Lower leg skin (tissue), 4 donors: ENCODE data around the gene GRB10. TPM values are rescaled to one million over a fixed set of nuclear protein-coding genes. Genes with fewer than 3 reads are reported as not detected.

Source experiments
- DNase-seq, 2 donors: peaks; one replicate each; pipeline ENCODE4 v3.0.0-alpha.2; 2019; ENCODE audit warnings: low spot score in 2 of 2
- H3K4me3 ChIP-seq: fragments of 200-600 bp; sonication (generic); 2 replicates; pipeline ENCODE4 v1.5.1; 2017; ENCODE audit warnings: mild to moderate bottlenecking, low read depth; ENCODE audit not compliant: poor library complexity, severe bottlenecking
- CTCF ChIP-seq, 3 donors: fragments of 450-650 bp; IDR thresholded peaks; one replicate each; pipeline ENCODE4 v1.5.1; 2016; ENCODE audit warnings: antibody characterized with exemption in 3 of 3, mild to moderate bottlenecking in 3 of 3, moderate library complexity in 2 of 3
- POLR2A ChIP-seq, 2 donors: fragments of 450-650 bp; IDR thresholded peaks; one replicate each; pipeline ENCODE4 v1.6.1; 2016 to 2017; ENCODE audit warnings: antibody characterized with exemption in 2 of 2, mild to moderate bottlenecking in 1 of 2, moderate library complexity in 1 of 2
- WGBS, 2 donors: methylation state at CpG; one replicate each; pipeline ENCODE4 v1.1.5; 2018; 5-methylcytosine and 5-hydroxymethylcytosine counted together
- intact Hi-C: fragments of 100-400 bp; cut with DNase I; formaldehyde crosslinking; loops from one replicate; pipeline ENCODE4 v1.15.0; 2023; ENCODE audit warnings: low total_unique reads
- total RNA-seq, 4 donors: library from RNA; depleted of rRNA; stranded (reverse); fragments of >200 nt; gene quantifications; one replicate each; pipeline ENCODE4 v1.1.0, GENCODE V29; 2016

The GRB10 gene
- total RNA-seq, 4 donors from 2014 or later: 6.6 to 25.7 (median 15.2) TPM

GRCh38 chr7:50787825-50788224 lies 5.1 kb upstream of the GRB10 start:
- TF ChIP-seq POLR2A (IDR thresholded peaks at IDR 0.05) (no peak), CTCF (IDR thresholded peaks at IDR 0.05) (no peak)
- intact Hi-C loops: no loop called here
- WGBS, 2 donors: 72 to 77% methylated on average over 4 of the region's 4 CpGs
- no peak overlapping the region for H3K4me3 ChIP-seq
- no peak for DNase-seq

GRCh38 chr7:50785346-50785745 lies 2.6 kb upstream of the GRB10 start:
- WGBS, 2 donors: 90 to 99% methylated on average over 6 of the region's 6 CpGs
- DNase-seq: no peak
- intact Hi-C loops: no loop called here
- H3K4me3 ChIP-seq: no peak overlapping the region
- TF ChIP-seq CTCF (IDR thresholded peaks at IDR 0.05) (no peak), POLR2A (IDR thresholded peaks at IDR 0.05) (no peak)

GRCh38 chr7:50783801-50784507 lies 1.3 kb upstream of the GRB10 start:
- DNase-seq: no peak
- TF ChIP-seq POLR2A (IDR thresholded peaks at IDR 0.05): no peak
- TF ChIP-seq CTCF (IDR thresholded peaks at IDR 0.05): no peak
- intact Hi-C loops: no loop called here
- 89% methylated on average over 12 of the region's 12 CpGs for WGBS, 2 donors
- H3K4me3 ChIP-seq: no peak overlapping the region

- no peak overlapping the region for H3K4me3 ChIP-seq
- TF ChIP-seq CTCF (IDR thresholded peaks at IDR 0.05): no peak
- no peak for TF ChIP-seq POLR2A (IDR thresholded peaks at IDR 0.05)
- intact Hi-C loops: no loop called here
- 61 to 70% methylated on average over 7 of the region's 7 CpGs for WGBS, 2 donors
- no peak for DNase-seq
Observed at GRCh38 chr7:50783303-50783702, 607 bp upstream of the GRB10 start.

GRCh38 chr7:50781381-50782293 lies 1.1 kb downstream of the GRB10 start:
- DNase-seq: no peak
- H3K4me3 ChIP-seq: no peak overlapping the region
- TF ChIP-seq POLR2A (IDR thresholded peaks at IDR 0.05) (no peak), CTCF (IDR thresholded peaks at IDR 0.05) (no peak)
- intact Hi-C loops: no loop called here
- 62 to 67% methylated on average over 48 to 49 of the region's 49 CpGs for WGBS, 2 donors
